HL-60 (cell line): ENCODE results near the gene KCNAB1.

ENCODE experiments used
- DNase-seq, 2 experiments: peaks; one replicate each; pipeline ENCODE4 v3.0.0-alpha.2; 2010 to 2020; ENCODE audit warnings: low read depth in 1 of 2, low spot score in 1 of 2
- H3K27ac ChIP-seq: fragments of 250-450 bp; sonication (Bioruptor Pico); replicated peaks from 2 replicates; pipeline ENCODE4 v1.5.1; 2020; ENCODE audit warnings: mild to moderate bottlenecking, moderate library complexity
- H3K27me3 ChIP-seq: fragments of 250-450 bp; sonication (Bioruptor Pico); 2 replicates; pipeline ENCODE4 v1.5.1; 2021; ENCODE audit warnings: mild to moderate bottlenecking, moderate library complexity; ENCODE audit not compliant: insufficient read depth, poor library complexity, severe bottlenecking
- H3K4me3 ChIP-seq: replicated peaks from 2 replicates; pipeline ENCODE4 v1.5.1; 2011; ENCODE audit warnings: mild to moderate bottlenecking, control low read depth, low read length; ENCODE audit not compliant: insufficient read depth
- GABPA ChIP-seq: IDR thresholded peaks from 2 replicates; pipeline ENCODE4 v1.6.1; 2012; ENCODE audit warnings: low read depth
- POLR2AphosphoS5 ChIP-seq: IDR thresholded peaks from 2 replicates; pipeline ENCODE4 v1.6.1; 2012; ENCODE audit warnings: low read depth
- SPI1 ChIP-seq: IDR thresholded peaks from 2 replicates; pipeline ENCODE4 v1.6.1; 2012; ENCODE audit warnings: low read depth, mild to moderate bottlenecking, borderline replicate concordance
- TF ChIP-seq, protein P1 (sequence below): IDR thresholded peaks from one replicate; pipeline ENCODE4 v1.5.1; 2011; ENCODE audit warnings: low read length, control low read depth, inconsistent platforms; ENCODE audit not compliant: insufficient read depth
- TF ChIP-seq, protein P2 (sequence below): IDR thresholded peaks from 2 replicates; pipeline ENCODE4 v1.6.1; 2012; ENCODE audit warnings: low read depth; ENCODE audit not compliant: insufficient replicate concordance

Gene KCNAB1

DNA sequence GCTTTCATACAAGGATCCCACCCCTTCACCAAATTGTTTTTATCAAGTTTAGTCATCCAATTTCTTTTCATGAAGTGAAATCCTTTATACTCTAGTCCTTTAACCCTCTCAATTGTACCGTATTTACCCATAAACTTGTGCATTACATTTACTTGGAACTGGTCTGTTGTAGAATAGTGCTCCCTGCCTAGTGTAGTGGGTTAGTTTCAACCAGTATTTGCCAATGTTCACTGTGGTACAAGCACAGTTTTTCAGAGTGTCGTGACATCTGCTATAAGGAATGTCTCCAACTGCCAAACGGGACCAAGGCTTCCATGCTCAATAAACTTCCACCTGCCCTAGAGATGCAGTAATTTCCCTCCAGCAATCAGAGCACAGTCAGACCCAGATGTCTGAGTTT, 211.9 kb downstream of the KCNAB1 start:
- H3K27me3 ChIP-seq, result peaks cover 3% of the 10 kb centered on the region
- no peak for DNase-seq
- TF ChIP-seq, protein P1, sequence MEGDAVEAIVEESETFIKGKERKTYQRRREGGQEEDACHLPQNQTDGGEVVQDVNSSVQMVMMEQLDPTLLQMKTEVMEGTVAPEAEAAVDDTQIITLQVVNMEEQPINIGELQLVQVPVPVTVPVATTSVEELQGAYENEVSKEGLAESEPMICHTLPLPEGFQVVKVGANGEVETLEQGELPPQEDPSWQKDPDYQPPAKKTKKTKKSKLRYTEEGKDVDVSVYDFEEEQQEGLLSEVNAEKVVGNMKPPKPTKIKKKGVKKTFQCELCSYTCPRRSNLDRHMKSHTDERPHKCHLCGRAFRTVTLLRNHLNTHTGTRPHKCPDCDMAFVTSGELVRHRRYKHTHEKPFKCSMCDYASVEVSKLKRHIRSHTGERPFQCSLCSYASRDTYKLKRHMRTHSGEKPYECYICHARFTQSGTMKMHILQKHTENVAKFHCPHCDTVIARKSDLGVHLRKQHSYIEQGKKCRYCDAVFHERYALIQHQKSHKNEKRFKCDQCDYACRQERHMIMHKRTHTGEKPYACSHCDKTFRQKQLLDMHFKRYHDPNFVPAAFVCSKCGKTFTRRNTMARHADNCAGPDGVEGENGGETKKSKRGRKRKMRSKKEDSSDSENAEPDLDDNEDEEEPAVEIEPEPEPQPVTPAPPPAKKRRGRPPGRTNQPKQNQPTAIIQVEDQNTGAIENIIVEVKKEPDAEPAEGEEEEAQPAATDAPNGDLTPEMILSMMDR, result no peak
- TF ChIP-seq GABPA (no peak), SPI1 (no peak), POLR2AphosphoS5 (no peak)
- TF ChIP-seq, protein P2, sequence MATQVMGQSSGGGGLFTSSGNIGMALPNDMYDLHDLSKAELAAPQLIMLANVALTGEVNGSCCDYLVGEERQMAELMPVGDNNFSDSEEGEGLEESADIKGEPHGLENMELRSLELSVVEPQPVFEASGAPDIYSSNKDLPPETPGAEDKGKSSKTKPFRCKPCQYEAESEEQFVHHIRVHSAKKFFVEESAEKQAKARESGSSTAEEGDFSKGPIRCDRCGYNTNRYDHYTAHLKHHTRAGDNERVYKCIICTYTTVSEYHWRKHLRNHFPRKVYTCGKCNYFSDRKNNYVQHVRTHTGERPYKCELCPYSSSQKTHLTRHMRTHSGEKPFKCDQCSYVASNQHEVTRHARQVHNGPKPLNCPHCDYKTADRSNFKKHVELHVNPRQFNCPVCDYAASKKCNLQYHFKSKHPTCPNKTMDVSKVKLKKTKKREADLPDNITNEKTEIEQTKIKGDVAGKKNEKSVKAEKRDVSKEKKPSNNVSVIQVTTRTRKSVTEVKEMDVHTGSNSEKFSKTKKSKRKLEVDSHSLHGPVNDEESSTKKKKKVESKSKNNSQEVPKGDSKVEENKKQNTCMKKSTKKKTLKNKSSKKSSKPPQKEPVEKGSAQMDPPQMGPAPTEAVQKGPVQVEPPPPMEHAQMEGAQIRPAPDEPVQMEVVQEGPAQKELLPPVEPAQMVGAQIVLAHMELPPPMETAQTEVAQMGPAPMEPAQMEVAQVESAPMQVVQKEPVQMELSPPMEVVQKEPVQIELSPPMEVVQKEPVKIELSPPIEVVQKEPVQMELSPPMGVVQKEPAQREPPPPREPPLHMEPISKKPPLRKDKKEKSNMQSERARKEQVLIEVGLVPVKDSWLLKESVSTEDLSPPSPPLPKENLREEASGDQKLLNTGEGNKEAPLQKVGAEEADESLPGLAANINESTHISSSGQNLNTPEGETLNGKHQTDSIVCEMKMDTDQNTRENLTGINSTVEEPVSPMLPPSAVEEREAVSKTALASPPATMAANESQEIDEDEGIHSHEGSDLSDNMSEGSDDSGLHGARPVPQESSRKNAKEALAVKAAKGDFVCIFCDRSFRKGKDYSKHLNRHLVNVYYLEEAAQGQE, result no peak
- H3K27ac ChIP-seq, result no peak overlapping the region
- no peak overlapping the region for H3K4me3 ChIP-seq

DNA sequence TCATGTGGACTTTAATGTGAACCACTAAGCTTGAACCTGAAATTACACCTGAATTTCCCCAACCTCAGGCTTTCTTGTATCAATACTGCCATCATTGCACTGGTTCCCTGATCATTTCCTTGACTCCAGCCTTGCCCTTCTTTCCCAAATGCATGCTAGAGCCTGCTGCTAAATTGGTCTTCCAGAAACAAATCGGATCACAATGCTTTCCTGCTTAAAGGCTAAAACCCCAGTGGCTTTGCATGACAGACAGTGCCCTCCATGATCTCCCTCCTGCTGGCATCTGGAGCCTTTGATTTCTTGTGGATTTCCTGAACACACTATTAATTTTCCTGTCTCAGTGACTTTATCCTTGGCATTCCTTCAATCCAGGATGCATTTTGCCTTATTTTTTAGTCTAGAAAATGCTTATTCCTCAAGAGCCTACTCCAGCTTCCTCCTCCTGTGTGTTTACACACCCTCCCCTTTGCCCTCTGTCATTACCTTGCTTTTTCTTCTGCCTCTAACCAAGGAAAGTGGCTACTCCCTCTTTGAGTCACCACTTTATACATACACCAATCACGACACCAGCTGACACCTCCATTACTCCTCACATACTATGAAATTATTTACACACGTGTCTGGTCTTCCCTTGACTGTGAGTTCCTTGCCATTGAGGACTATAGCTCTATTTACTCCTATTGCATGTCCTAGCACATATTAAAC, 214.6 kb downstream of the KCNAB1 start:
- TF ChIP-seq SPI1, result no peak
- no peak overlapping the region for H3K27ac ChIP-seq
- no peak overlapping the region for H3K4me3 ChIP-seq
- no peak for DNase-seq
- peaks cover 3% of the 10 kb centered on the region for H3K27me3 ChIP-seq

DNA sequence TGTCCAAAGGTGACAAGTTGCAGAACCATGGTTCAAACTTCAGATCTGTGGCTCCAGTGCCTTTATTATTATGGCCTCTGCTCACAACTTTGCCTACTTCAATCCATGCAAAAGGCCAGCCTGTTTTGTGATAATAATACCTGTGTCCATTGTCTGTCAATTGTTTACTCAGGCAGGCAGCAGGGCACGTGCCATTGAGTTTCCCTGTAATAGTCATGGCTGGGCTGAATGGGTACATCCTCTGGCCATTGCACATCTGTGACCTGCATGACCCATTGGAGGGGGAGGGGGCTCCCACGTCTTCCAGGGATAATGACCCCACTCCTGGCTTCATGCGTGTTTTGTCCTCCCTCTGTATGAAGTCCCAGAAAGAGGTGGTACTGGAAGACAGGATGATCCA, 219.1 kb downstream of the KCNAB1 start:
- H3K4me3 ChIP-seq, result no peak overlapping the region
- no peak for DNase-seq
- TF ChIP-seq, protein P1, result no peak
- TF ChIP-seq, protein P2, result no peak
- TF ChIP-seq SPI1 (no peak), GABPA (no peak), POLR2AphosphoS5 (no peak)
- H3K27me3 ChIP-seq, result no peaks in the 10 kb centered on the region
- H3K27ac ChIP-seq, result no peak overlapping the region

DNA sequence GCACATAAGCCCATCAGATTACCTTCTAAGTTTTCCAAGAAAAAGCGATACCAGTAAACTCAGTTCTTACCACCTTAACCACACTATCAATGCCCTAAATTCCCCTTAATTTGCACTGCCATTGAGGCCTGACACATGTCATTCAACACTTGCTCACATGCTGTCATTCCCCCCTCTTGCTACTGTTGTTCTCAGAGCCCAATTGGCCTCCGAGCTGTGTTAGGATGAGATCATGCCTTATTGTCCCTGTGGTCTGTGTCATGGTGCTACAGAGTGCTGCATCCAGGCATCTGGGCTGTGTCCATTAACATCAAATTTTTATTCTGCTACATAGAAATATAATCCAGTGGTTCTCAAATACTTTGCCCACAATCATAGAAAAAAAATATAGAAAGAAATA, 221.0 kb downstream of the KCNAB1 start:
- Histone ChIP-seq H3K27me3 (peaks cover 3% of the 10 kb centered on the region), H3K4me3 (no peak overlapping the region), H3K27ac (no peak overlapping the region)
- TF ChIP-seq SPI1 (no peak), GABPA (no peak), POLR2AphosphoS5 (no peak)
- TF ChIP-seq, protein P1, result no peak
- TF ChIP-seq, protein P2, result no peak
- no peak for DNase-seq
